GM12878 (cell line): Measurements from ENCODE around the gene MTF2. TPM values are rescaled to one million over a fixed set of nuclear protein-coding genes. Genes with fewer than 3 reads are reported as not detected.

Experiments used
- ATAC-seq: fragments of 200-7000 bp; cut with Tn5 transposase; 3 replicates; pipeline ENCODE4 v1.9.1; 2020; ENCODE audit warnings: mild to moderate bottlenecking, moderate library complexity
- BruUV-seq: library from RNA; stranded (reverse); fragments of 400-500 nt; replicated peaks from 2 replicates; lab custom pipeline; 2021; lab: Mats Ljungman, UMichigan
- CTCF ChIA-PET: fragments of 300-600 bp; sonication (Branson Sonifier 250); formaldehyde crosslinking; extraction: SDS; loops from one replicate; lab custom pipeline; 2021; ENCODE audit warnings: inconsistent platforms; lab: Yijun Ruan, JAX
- POLR2A ChIA-PET: fragments of 350-600 bp; formaldehyde crosslinking; extraction: SDS; loops from one replicate; lab custom pipeline; 2021; ENCODE audit warnings: inconsistent platforms; lab: Charles Lee
- RAD21 ChIA-PET: fragments of 300-600 bp; sonication (Branson Sonifier 250); formaldehyde crosslinking; loops from one replicate; lab custom pipeline; 2023; ENCODE audit warnings: antibody characterized with exemption; ENCODE audit not compliant: unreplicated experiment; lab: Charles Lee
- SMC1A ChIA-PET: fragments of 300-600 bp; sonication (Branson Sonifier 250); formaldehyde crosslinking; loops from one replicate; lab custom pipeline; 2023; ENCODE audit not compliant: unreplicated experiment, uncharacterized antibody; lab: Charles Lee
- DNase-seq: peaks from one replicate; pipeline ENCODE4 v3.0.0-alpha.2; 2011; ENCODE audit warnings: low read depth, low spot score
- FAIRE-seq: peaks from 3 replicates; lab custom pipeline; 2011; peaks lifted over from hg19 to GRCh38; lab: Jason Lieb, UNC
- H2AFZ ChIP-seq: 2 replicates; pipeline ENCODE4 v1.6.0; 2011; ENCODE audit warnings: low read depth, low read length, control low read depth; ENCODE audit not compliant: control insufficient read depth
- H3K27ac ChIP-seq: 2 replicates; pipeline ENCODE4 v1.5.1; 2011; ENCODE audit warnings: control low read depth; ENCODE audit not compliant: control insufficient read depth, insufficient read depth
- H3K27me3 ChIP-seq, 2 experiments: replicated peaks in 1 of 2; 2 replicates each; pipeline versions ENCODE4 v1.6.0 to v1.6.1; 2011; ENCODE audit warnings: low read length in 1 of 2; ENCODE audit not compliant: control insufficient read depth in 2 of 2, insufficient read depth in 2 of 2
- H3K36me3 ChIP-seq, 2 experiments: 2 replicates each; pipeline ENCODE4 v1.5.1; 2011; ENCODE audit warnings: low read length in 1 of 2; ENCODE audit not compliant: control insufficient read depth in 2 of 2, insufficient read depth in 2 of 2
- H3K4me1 ChIP-seq: 2 replicates; pipeline ENCODE4 v1.6.1; 2011; ENCODE audit warnings: mild to moderate bottlenecking, low read length, moderate library complexity, mixed read lengths; ENCODE audit not compliant: control insufficient read depth, insufficient read depth
- H3K4me2 ChIP-seq: 2 replicates; pipeline ENCODE4 v1.6.0; 2011; ENCODE audit warnings: control low read depth; ENCODE audit not compliant: control insufficient read depth, insufficient read depth
- H3K4me3 ChIP-seq: fragments of 200-600 bp; sonication (generic); 2 replicates; pipeline ENCODE4 v1.5.1; 2016
- H3K79me2 ChIP-seq: 2 replicates; pipeline ENCODE4 v1.6.0; 2011; ENCODE audit warnings: low read length; ENCODE audit not compliant: control insufficient read depth, insufficient read depth
- H3K9ac ChIP-seq: 2 replicates; pipeline ENCODE4 v1.8.0; 2011; ENCODE audit warnings: low read length, control low read depth, mixed read lengths; ENCODE audit not compliant: control insufficient read depth, insufficient read depth
- H3K9me3 ChIP-seq: replicated peaks from 3 replicates; pipeline ENCODE4 v1.5.1; 2011; ENCODE audit warnings: mild to moderate bottlenecking, low read length; ENCODE audit not compliant: control insufficient read depth, insufficient read depth
- H4K20me1 ChIP-seq: 2 replicates; pipeline ENCODE4 v1.6.0; 2011; ENCODE audit not compliant: control insufficient read depth, insufficient read depth
- CBX5 ChIP-seq: sonication (generic); IDR thresholded peaks from 2 replicates; pipeline ENCODE4 v1.6.1; 2016; ENCODE audit warnings: low read depth, moderate library complexity, mild to moderate bottlenecking, inconsistent platforms
- EP300 ChIP-seq, 2 experiments: fragments of 150-350 bp in 1 of 2; IDR thresholded peaks; 2 replicates each; pipeline ENCODE4 v1.6.1; 2011 to 2012; ENCODE audit warnings: low read depth in 2 of 2, low read length in 2 of 2, borderline replicate concordance in 1 of 2, improper control_type of control experiment in 1 of 2, inconsistent platforms in 1 of 2; ENCODE audit not compliant: control insufficient read depth in 1 of 2
- FOXM1 ChIP-seq: IDR thresholded peaks from 2 replicates; pipeline ENCODE4 v1.6.1; 2012; ENCODE audit warnings: low read depth, mild to moderate bottlenecking, inconsistent platforms, low read length, moderate library complexity
- GABPA ChIP-seq: IDR thresholded peaks from 2 replicates; pipeline ENCODE4 v1.6.1; 2014; ENCODE audit warnings: antibody characterized with exemption, low read depth, mild to moderate bottlenecking, inconsistent platforms
- NBN ChIP-seq: fragments of 450-650 bp; IDR thresholded peaks from 2 replicates; pipeline ENCODE4 v1.6.1; 2016
- NFYB ChIP-seq: IDR thresholded peaks from 2 replicates; pipeline ENCODE4 v1.6.1; 2011; ENCODE audit warnings: low read depth, mild to moderate bottlenecking, low read length, improper control_type of control experiment, moderate library complexity; ENCODE audit not compliant: insufficient read depth
- RCOR1 ChIP-seq: conservative IDR thresholded peaks from 2 replicates; pipeline ENCODE4 v1.6.1; 2012; ENCODE audit warnings: low read depth, low read length, improper control_type of control experiment
- SP1 ChIP-seq: IDR thresholded peaks from one replicate; pipeline ENCODE4 v1.6.1; 2011; ENCODE audit warnings: low read depth, low read length
- ZNF274 ChIP-seq: IDR thresholded peaks from one replicate; pipeline ENCODE4 v1.8.0; 2011; ENCODE audit not compliant: insufficient read length, insufficient read depth
- WGBS: methylation state at CpG from one replicate; pipeline ENCODE4 v1.1.6; 2016; ENCODE audit warnings: low lambda C conversion rate; ENCODE audit not compliant: insufficient replicate concordance, insufficient coverage; ENCODE audit errors: missing lambda C conversion rate; 5-methylcytosine and 5-hydroxymethylcytosine counted together
- in situ Hi-C: fragments of 300-500 bp; cut with MboI; formaldehyde crosslinking; loops from 9 replicates; pipeline ENCODE4 v1.14.3; 2018; ENCODE audit warnings: mixed read lengths
- intact Hi-C: fragments of 100-400 bp; cut with micrococcal nuclease; formaldehyde crosslinking; loops from one replicate; pipeline ENCODE4 v1.14.2; 2022; ENCODE audit not compliant: unreplicated experiment
- polyA plus RNA-seq, 11 experiments: library from polyadenylated mRNA; depleted of rRNA in 4 of 11; unstranded in 6 of 11; stranded (reverse) in 5 of 11; fragments of >200 nt; fragmentation: Nextera tagmentation in 4 of 11; fragmentation: Illumina TruSeq in 1 of 11; extraction: Ambion mirVana in 4 of 11; extraction: Trizol in 1 of 11; gene quantifications; 1 replicate in 1 of 11; 2 replicates in 10 of 11; pipeline versions ENCODE4 v1.2.1 to v1.2.3, GENCODE V29; 2011 to 2016; ENCODE audit warnings: inconsistent platforms in 2 of 11, missing spikeins in 2 of 11, low read depth in 1 of 11
- total RNA-seq, 4 experiments: library from RNA; depleted of rRNA in 3 of 4; stranded (reverse); fragments of >200 nt in 3 of 4; fragmentation: Illumina TruSeq in 1 of 4; extraction: Trizol in 1 of 4; gene quantifications; 2 replicates each; pipeline versions ENCODE4 v1.2.1 to v1.2.3, GENCODE V29; 2013 to 2021
- TF ChIP-seq, protein P1 (sequence below), 3 experiments: IDR thresholded peaks in 2 of 3; conservative IDR thresholded peaks in 1 of 3; 2 replicates each; pipeline ENCODE4 v1.5.1; 2011; ENCODE audit warnings: low read depth in 3 of 3, low read length in 3 of 3, mild to moderate bottlenecking in 3 of 3, control low read depth in 2 of 3, moderate library complexity in 2 of 3, inconsistent platforms in 1 of 3, mixed read lengths in 1 of 3; ENCODE audit not compliant: control insufficient read depth in 2 of 3, insufficient read depth in 1 of 3; ENCODE audit errors: extremely low read depth in 1 of 3
- TF ChIP-seq, protein P2 (sequence below): fragments of 150-350 bp; IDR thresholded peaks from 2 replicates; pipeline ENCODE4 v1.6.1; 2014; ENCODE audit warnings: mild to moderate bottlenecking, low read depth, low read length
- TF ChIP-seq, protein P3 (sequence below): fragments of 150-350 bp; IDR thresholded peaks from 2 replicates; pipeline ENCODE4 v1.6.1; 2016; ENCODE audit warnings: low read depth, low read length
- TF ChIP-seq, protein P4 (sequence below): fragments of 450-650 bp; IDR thresholded peaks from 2 replicates; pipeline ENCODE4 v1.6.1; 2016; ENCODE audit warnings: mild to moderate bottlenecking

The MTF2 gene
- total and polyA plus RNA-seq, 10 of the 15 experiments (the other 5 are each of a cell fraction or from before 2014, with no cell fraction given), result 22.6 to 74.9 (median 42.8) TPM

DNA sequence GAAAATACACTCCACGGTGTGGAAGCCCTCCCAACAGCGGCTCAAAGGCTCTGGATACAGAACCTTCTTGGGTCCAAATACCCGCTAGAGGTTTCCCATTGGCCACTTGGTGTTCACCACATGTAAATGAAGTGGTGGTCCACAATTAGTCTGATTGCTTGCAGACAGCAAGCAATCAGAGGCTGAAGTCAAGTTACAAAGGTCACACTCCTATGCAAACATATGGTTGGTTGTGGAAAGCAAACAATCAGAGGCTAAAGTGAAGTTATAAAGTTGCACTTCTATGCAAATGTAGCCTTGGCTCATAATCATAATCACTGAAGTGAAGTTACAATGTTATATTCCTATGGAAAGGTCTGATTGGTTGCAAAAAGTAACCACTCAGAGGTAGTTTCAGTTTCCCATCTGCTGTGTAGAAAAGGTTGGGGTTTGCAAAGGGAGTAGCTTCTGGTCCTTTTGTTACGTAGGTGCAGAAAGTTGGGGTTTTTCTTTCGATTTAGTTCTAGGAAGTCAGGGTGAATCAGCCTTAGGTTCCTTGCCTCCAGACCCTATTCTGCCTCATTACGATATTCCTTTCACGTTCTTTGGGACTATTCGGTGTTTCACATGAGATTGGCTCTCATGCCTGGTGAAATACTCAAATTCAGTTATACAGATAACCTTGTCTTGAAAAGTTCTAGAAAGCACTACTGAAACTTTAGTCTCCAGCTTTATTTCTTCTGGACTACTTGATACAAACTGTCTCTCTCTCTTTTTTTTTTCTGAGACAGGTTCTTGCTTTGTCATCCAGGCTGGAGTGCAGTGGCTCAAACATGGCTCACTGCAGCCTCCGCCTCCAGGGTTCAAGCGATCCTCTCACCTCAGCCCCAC, 36.7 kb upstream of the MTF2 start:
- BruUV-seq, result no TSS peak
- peak; percentile 83 for FAIRE-seq
- H3K36me3 ChIP-seq, result no peaks in the 10 kb centered on the region
- WGBS, result 19% methylated on average over 10 of the region's 10 CpGs
- H3K27ac ChIP-seq, result peak overlapping the region; percentile 73
- ATAC-seq, result peak; percentile 97
- ChIA-PET CTCF (interaction anchor here (0.6 to 1.6 kb wide), 9 partner anchors 9 to 80 kb away, joined by 3 to 16 read pairs (median 3); no protein-coding TSS in a partner anchor), RAD21 (interaction anchor here (0.7 to 2.1 kb wide), 2 partner anchors 8 to 17 kb away, joined by 4 to 7 read pairs; no protein-coding TSS in a partner anchor), SMC1A (interaction anchor here (0.6 to 3.4 kb wide), 9 partner anchors 8 to 184 kb away, joined by 3 to 13 read pairs (median 4); no protein-coding TSS in a partner anchor), POLR2A (interaction anchor here (0.7 to 0.8 kb wide), 2 partner anchors 8 to 129 kb away, joined by 3 to 4 read pairs; no protein-coding TSS in a partner anchor)
- H3K4me2 ChIP-seq, result peak overlapping the region; percentile 43
- no peaks in the 10 kb centered on the region for H3K79me2 ChIP-seq
- in situ Hi-C loops (no loop called here), intact Hi-C loops (no loop called here)
- peaks cover 11% of the 10 kb centered on the region for H3K4me1 ChIP-seq
- peak; percentile 55 for DNase-seq
- H2AFZ ChIP-seq, result peak overlapping the region; percentile 96
- peak overlapping the region; percentile 27; the same call in 1 of the 2 replicates for H3K4me3 ChIP-seq
- no peaks in the 10 kb centered on the region for H3K9me3 ChIP-seq
- no peaks in the 10 kb centered on the region for H4K20me1 ChIP-seq
- H3K9ac ChIP-seq, result no peak overlapping the region
- no peaks in the 10 kb centered on the region for H3K27me3 ChIP-seq
- TF ChIP-seq SP1, result no peak
- TF ChIP-seq FOXM1, result no peak
- peak; percentile 57; the same call in 1 of the 2 replicates for TF ChIP-seq NFYB
- TF ChIP-seq EP300 (IDR thresholded peaks at IDR 0.05; ENCODE audit: borderline replicate concordance in 1 of 2, control insufficient read depth in 1 of 2, low read depth in 2 of 2, low read length in 2 of 2), result no peak
- TF ChIP-seq, protein P1, sequence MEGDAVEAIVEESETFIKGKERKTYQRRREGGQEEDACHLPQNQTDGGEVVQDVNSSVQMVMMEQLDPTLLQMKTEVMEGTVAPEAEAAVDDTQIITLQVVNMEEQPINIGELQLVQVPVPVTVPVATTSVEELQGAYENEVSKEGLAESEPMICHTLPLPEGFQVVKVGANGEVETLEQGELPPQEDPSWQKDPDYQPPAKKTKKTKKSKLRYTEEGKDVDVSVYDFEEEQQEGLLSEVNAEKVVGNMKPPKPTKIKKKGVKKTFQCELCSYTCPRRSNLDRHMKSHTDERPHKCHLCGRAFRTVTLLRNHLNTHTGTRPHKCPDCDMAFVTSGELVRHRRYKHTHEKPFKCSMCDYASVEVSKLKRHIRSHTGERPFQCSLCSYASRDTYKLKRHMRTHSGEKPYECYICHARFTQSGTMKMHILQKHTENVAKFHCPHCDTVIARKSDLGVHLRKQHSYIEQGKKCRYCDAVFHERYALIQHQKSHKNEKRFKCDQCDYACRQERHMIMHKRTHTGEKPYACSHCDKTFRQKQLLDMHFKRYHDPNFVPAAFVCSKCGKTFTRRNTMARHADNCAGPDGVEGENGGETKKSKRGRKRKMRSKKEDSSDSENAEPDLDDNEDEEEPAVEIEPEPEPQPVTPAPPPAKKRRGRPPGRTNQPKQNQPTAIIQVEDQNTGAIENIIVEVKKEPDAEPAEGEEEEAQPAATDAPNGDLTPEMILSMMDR (IDR thresholded peaks at IDR 0.05 in 2 of 3, conservative IDR thresholded peaks at IDR 0.05 in 1 of 3; ENCODE audit: control insufficient read depth in 2 of 3, extremely low read depth in 1 of 3, insufficient read depth in 1 of 3, low read depth in 3 of 3, low read length in 3 of 3), result no peak
- TF ChIP-seq ZNF274, result no peak
- TF ChIP-seq, protein P2, sequence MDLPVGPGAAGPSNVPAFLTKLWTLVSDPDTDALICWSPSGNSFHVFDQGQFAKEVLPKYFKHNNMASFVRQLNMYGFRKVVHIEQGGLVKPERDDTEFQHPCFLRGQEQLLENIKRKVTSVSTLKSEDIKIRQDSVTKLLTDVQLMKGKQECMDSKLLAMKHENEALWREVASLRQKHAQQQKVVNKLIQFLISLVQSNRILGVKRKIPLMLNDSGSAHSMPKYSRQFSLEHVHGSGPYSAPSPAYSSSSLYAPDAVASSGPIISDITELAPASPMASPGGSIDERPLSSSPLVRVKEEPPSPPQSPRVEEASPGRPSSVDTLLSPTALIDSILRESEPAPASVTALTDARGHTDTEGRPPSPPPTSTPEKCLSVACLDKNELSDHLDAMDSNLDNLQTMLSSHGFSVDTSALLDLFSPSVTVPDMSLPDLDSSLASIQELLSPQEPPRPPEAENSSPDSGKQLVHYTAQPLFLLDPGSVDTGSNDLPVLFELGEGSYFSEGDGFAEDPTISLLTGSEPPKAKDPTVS, result no peak
- no peak for TF ChIP-seq GABPA
- TF ChIP-seq, protein P3, sequence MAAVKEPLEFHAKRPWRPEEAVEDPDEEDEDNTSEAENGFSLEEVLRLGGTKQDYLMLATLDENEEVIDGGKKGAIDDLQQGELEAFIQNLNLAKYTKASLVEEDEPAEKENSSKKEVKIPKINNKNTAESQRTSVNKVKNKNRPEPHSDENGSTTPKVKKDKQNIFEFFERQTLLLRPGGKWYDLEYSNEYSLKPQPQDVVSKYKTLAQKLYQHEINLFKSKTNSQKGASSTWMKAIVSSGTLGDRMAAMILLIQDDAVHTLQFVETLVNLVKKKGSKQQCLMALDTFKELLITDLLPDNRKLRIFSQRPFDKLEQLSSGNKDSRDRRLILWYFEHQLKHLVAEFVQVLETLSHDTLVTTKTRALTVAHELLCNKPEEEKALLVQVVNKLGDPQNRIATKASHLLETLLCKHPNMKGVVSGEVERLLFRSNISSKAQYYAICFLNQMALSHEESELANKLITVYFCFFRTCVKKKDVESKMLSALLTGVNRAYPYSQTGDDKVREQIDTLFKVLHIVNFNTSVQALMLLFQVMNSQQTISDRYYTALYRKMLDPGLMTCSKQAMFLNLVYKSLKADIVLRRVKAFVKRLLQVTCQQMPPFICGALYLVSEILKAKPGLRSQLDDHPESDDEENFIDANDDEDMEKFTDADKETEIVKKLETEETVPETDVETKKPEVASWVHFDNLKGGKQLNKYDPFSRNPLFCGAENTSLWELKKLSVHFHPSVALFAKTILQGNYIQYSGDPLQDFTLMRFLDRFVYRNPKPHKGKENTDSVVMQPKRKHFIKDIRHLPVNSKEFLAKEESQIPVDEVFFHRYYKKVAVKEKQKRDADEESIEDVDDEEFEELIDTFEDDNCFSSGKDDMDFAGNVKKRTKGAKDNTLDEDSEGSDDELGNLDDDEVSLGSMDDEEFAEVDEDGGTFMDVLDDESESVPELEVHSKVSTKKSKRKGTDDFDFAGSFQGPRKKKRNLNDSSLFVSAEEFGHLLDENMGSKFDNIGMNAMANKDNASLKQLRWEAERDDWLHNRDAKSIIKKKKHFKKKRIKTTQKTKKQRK, result no peak
- no peak for TF ChIP-seq RCOR1
- no peak for TF ChIP-seq CBX5
- TF ChIP-seq, protein P4, sequence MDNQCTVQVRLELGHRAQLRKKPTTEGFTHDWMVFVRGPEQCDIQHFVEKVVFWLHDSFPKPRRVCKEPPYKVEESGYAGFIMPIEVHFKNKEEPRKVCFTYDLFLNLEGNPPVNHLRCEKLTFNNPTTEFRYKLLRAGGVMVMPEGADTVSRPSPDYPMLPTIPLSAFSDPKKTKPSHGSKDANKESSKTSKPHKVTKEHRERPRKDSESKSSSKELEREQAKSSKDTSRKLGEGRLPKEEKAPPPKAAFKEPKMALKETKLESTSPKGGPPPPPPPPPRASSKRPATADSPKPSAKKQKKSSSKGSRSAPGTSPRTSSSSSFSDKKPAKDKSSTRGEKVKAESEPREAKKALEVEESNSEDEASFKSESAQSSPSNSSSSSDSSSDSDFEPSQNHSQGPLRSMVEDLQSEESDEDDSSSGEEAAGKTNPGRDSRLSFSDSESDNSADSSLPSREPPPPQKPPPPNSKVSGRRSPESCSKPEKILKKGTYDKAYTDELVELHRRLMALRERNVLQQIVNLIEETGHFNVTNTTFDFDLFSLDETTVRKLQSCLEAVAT, result peak; percentile 97
- TF ChIP-seq NBN, result no peak
